H1 (cell line): ENCODE data around the gene PGF. TPM values are rescaled to one million over a fixed set of nuclear protein-coding genes. Genes with fewer than 3 reads are reported as not detected.
A peak's percentile ranks its signal among the peaks of the same experiment; 100 is the strongest.

Experiments
- CTCF ChIA-PET: fragments of 300-600 bp; sonication (Branson Sonifier 250); formaldehyde crosslinking; loops from one replicate; lab custom pipeline; 2021; ENCODE audit not compliant: partially characterized antibody; lab: Charles Lee
- POLR2A ChIA-PET: fragments of 300-600 bp; sonication (Branson Sonifier 250); formaldehyde crosslinking; loops from one replicate; lab custom pipeline; 2021; ENCODE audit warnings: inconsistent platforms; ENCODE audit not compliant: partially characterized antibody; lab: Charles Lee
- DNase-seq, 2 experiments: peaks; one replicate each; pipeline versions ENCODE4 v3.0.0 to v3.0.0-alpha.2; 2010 to 2022; ENCODE audit warnings: low spot score in 2 of 2, low read depth in 1 of 2, mixed read lengths in 1 of 2
- FAIRE-seq: peaks from 2 replicates; lab custom pipeline; 2011; peaks lifted over from hg19 to GRCh38; lab: Jason Lieb, UNC
- H2AFZ ChIP-seq: 2 replicates; pipeline ENCODE4 v1.8.1; 2012; ENCODE audit warnings: low read length, inconsistent platforms
- H2AK5ac ChIP-seq: 2 replicates; pipeline ENCODE4 v1.6.1; 2013; ENCODE audit warnings: low read depth, low read length
- H2BK120ac ChIP-seq: replicated peaks from 2 replicates; pipeline ENCODE3; 2013; ENCODE audit warnings: low read depth, low read length, inconsistent platforms
- H2BK12ac ChIP-seq: 2 replicates; pipeline ENCODE4 v1.6.1; 2013; ENCODE audit warnings: low read depth, low read length
- H2BK15ac ChIP-seq: 2 replicates; pipeline ENCODE4 v1.6.1; 2013; ENCODE audit warnings: low read length
- H2BK20ac ChIP-seq: 2 replicates; pipeline ENCODE4 v1.6.1; 2013; ENCODE audit warnings: low read length
- H2BK5ac ChIP-seq: 2 replicates; pipeline ENCODE4 v1.6.1; 2013; ENCODE audit warnings: low read depth, low read length
- H3K14ac ChIP-seq: 2 replicates; pipeline ENCODE4 v1.6.1; 2013; ENCODE audit warnings: inconsistent platforms; ENCODE audit not compliant: insufficient read length
- H3K18ac ChIP-seq: 2 replicates; pipeline ENCODE4 v1.6.1; 2013; ENCODE audit warnings: low read length; ENCODE audit errors: extremely low read depth
- H3K23ac ChIP-seq: 2 replicates; pipeline ENCODE4 v1.6.1; 2013; ENCODE audit warnings: inconsistent platforms; ENCODE audit not compliant: insufficient read length
- H3K23me2 ChIP-seq: 2 replicates; pipeline ENCODE4 v1.6.1; 2013; ENCODE audit warnings: low read depth, low read length
- H3K27ac ChIP-seq: 2 replicates; pipeline ENCODE4 v1.6.1; 2011; ENCODE audit warnings: low read depth, low read length, inconsistent platforms
- H3K27me3 ChIP-seq, 4 experiments: replicated peaks in 1 of 4; 1 replicate in 1 of 4; 2 replicates in 3 of 4; pipeline versions ENCODE4 v1.6.1 to v1.8.1; 2011 to 2013; ENCODE audit warnings: low read length in 3 of 4, mild to moderate bottlenecking in 3 of 4, inconsistent platforms in 2 of 4, mixed read lengths in 2 of 4, moderate library complexity in 1 of 4; ENCODE audit not compliant: control insufficient read depth in 3 of 4, insufficient read depth in 3 of 4; ENCODE audit errors: extremely low read depth in 1 of 4
- H3K36me3 ChIP-seq, 4 experiments: 2 replicates each; pipeline versions ENCODE4 v1.6.1 to v1.8.1; 2011 to 2013; ENCODE audit warnings: mild to moderate bottlenecking in 4 of 4, low read length in 3 of 4, moderate library complexity in 2 of 4, control low read depth in 1 of 4, inconsistent platforms in 1 of 4; ENCODE audit not compliant: insufficient read depth in 4 of 4, control insufficient read depth in 2 of 4
- H3K4ac ChIP-seq: replicated peaks from 2 replicates; pipeline ENCODE3; 2013; ENCODE audit warnings: low read length, low read depth, mixed read lengths, inconsistent platforms; ENCODE audit not compliant: insufficient read length
- H3K4me1 ChIP-seq, 4 experiments: replicated peaks in 1 of 4; 1 replicate in 1 of 4; 2 replicates in 3 of 4; pipeline versions ENCODE4 v1.6.1 to v1.8.1; 2011 to 2013; ENCODE audit warnings: low read length in 3 of 4, inconsistent platforms in 2 of 4, mixed read lengths in 1 of 4; ENCODE audit not compliant: insufficient read depth in 4 of 4, control insufficient read depth in 3 of 4
- H3K4me2 ChIP-seq, 2 experiments: 2 replicates each; pipeline versions ENCODE4 v1.6.1 to v1.8.1; 2011 to 2013; ENCODE audit warnings: low read depth in 2 of 2, low read length in 2 of 2, control low read depth in 1 of 2, inconsistent platforms in 1 of 2, mild to moderate bottlenecking in 1 of 2; ENCODE audit not compliant: insufficient read depth in 1 of 2
- H3K4me3 ChIP-seq, 4 experiments: fragments of 200-600, 300-600 bp in 1 of 4; sonication (generic), shearing (Covaris generic), sonication (Bioruptor Twin) in 1 of 4; 2 replicates each; pipeline versions ENCODE4 v1.5.1 to v1.8.1; 2011 to 2016; ENCODE audit warnings: low read length in 4 of 4, low read depth in 3 of 4, control low read depth in 2 of 4, inconsistent platforms in 2 of 4, mild to moderate bottlenecking in 2 of 4, mixed read lengths in 1 of 4, moderate library complexity in 1 of 4; ENCODE audit not compliant: insufficient read depth in 2 of 4; ENCODE audit errors: extremely low read depth in 1 of 4
- H3K56ac ChIP-seq: replicated peaks from 2 replicates; pipeline ENCODE3; 2013; ENCODE audit warnings: low read depth, mild to moderate bottlenecking, mixed read lengths, low read length, inconsistent platforms; ENCODE audit not compliant: insufficient read length
- H3K79me1 ChIP-seq: 2 replicates; pipeline ENCODE4 v1.6.1; 2013; ENCODE audit warnings: low read depth, low read length, control low read depth
- H3K79me2 ChIP-seq, 2 experiments: 2 replicates each; pipeline versions ENCODE4 v1.6.1 to v1.8.1; 2012 to 2013; ENCODE audit warnings: low read length in 2 of 2, mild to moderate bottlenecking in 2 of 2, inconsistent platforms in 1 of 2; ENCODE audit not compliant: insufficient read depth in 2 of 2, control insufficient read depth in 1 of 2
- H3K9ac ChIP-seq, 4 experiments: replicated peaks in 1 of 4; 1 replicate in 1 of 4; 2 replicates in 3 of 4; pipeline versions ENCODE4 v1.6.1 to v1.8.1; 2011 to 2013; ENCODE audit warnings: low read depth in 3 of 4, low read length in 3 of 4, control low read depth in 2 of 4, mild to moderate bottlenecking in 2 of 4, moderate library complexity in 2 of 4, inconsistent platforms in 1 of 4; ENCODE audit errors: extremely low read depth in 1 of 4
- H3K9me3 ChIP-seq, 2 experiments: 2 replicates each; pipeline versions ENCODE4 v1.6.1 to v1.8.1; 2012 to 2013; ENCODE audit warnings: mild to moderate bottlenecking in 2 of 2, moderate library complexity in 2 of 2, control low read depth in 1 of 2, inconsistent platforms in 1 of 2, low read depth in 1 of 2, low read length in 1 of 2, mixed read lengths in 1 of 2; ENCODE audit not compliant: insufficient read depth in 2 of 2
- H4K20me1 ChIP-seq, 2 experiments: replicated peaks in 1 of 2; 2 replicates each; pipeline versions ENCODE3 to v1.8.1; 2011 to 2013; ENCODE audit warnings: inconsistent platforms in 2 of 2, low read length in 2 of 2, mild to moderate bottlenecking in 1 of 2; ENCODE audit not compliant: insufficient read depth in 2 of 2, control insufficient read depth in 1 of 2
- H4K5ac ChIP-seq: 2 replicates; pipeline ENCODE4 v1.6.1; 2013; ENCODE audit warnings: low read length, low read depth, mixed read lengths, inconsistent platforms; ENCODE audit not compliant: insufficient read length
- H4K8ac ChIP-seq: 2 replicates; pipeline ENCODE4 v1.8.0; 2013; ENCODE audit warnings: mild to moderate bottlenecking, moderate library complexity, low read length, inconsistent platforms; ENCODE audit not compliant: insufficient read depth; ENCODE audit errors: extremely low read depth
- H4K91ac ChIP-seq: replicated peaks from 2 replicates; pipeline ENCODE3; 2013; ENCODE audit warnings: low read length, mixed read lengths, inconsistent platforms; ENCODE audit not compliant: insufficient read length
- BACH1 ChIP-seq: IDR thresholded peaks from 2 replicates; pipeline ENCODE4 v1.6.1; 2012; ENCODE audit warnings: low read length, improper control_type of control experiment
- FOSL1 ChIP-seq: IDR thresholded peaks from 2 replicates; pipeline ENCODE4 v1.6.1; 2011; ENCODE audit warnings: mild to moderate bottlenecking, low read depth, low read length, moderate library complexity; ENCODE audit not compliant: insufficient read depth
- NANOG ChIP-seq: IDR thresholded peaks from 2 replicates; pipeline ENCODE4 v1.6.1; 2011; ENCODE audit warnings: low read length, low read depth, mild to moderate bottlenecking, inconsistent platforms; ENCODE audit not compliant: insufficient read depth, poor library complexity, severe bottlenecking
- PHF8 ChIP-seq: fragments of 200-600 bp; sonication (generic); conservative IDR thresholded peaks from 2 replicates; pipeline ENCODE4 v1.7.1; 2012; ENCODE audit warnings: low read depth, mild to moderate bottlenecking, inconsistent platforms, low read length, moderate library complexity
- RXRA ChIP-seq: IDR thresholded peaks from 2 replicates; pipeline ENCODE4 v1.6.1; 2011; ENCODE audit warnings: low read depth, mild to moderate bottlenecking, low read length, moderate library complexity; ENCODE audit not compliant: insufficient read depth
- SP1 ChIP-seq: IDR thresholded peaks from 2 replicates; pipeline ENCODE4 v1.6.1; 2011; ENCODE audit warnings: low read depth, low read length
- SP4 ChIP-seq: IDR thresholded peaks from 2 replicates; pipeline ENCODE4 v1.6.1; 2012; ENCODE audit warnings: low read length, inconsistent platforms
- ZNF274 ChIP-seq: IDR thresholded peaks from 2 replicates; pipeline ENCODE4 v1.7.0; 2012; ENCODE audit warnings: low read length, borderline replicate concordance; ENCODE audit errors: extremely low read depth
- WGBS, 2 experiments: shearing (Covaris generic) in 1 of 2; methylation state at CpG; one replicate each; pipeline versions ENCODE4 v1.1.6 to v1.1.7; 2013 to 2015; ENCODE audit warnings: low lambda C conversion rate in 2 of 2, mixed read lengths in 2 of 2, inconsistent platforms in 1 of 2, low coverage in 1 of 2, missing lambda C conversion rate in 1 of 2; ENCODE audit not compliant: insufficient replicate concordance in 2 of 2, insufficient coverage in 1 of 2, insufficient read length in 1 of 2; ENCODE audit errors: extremely low coverage in 1 of 2, missing lambda C conversion rate in 1 of 2; 5-methylcytosine and 5-hydroxymethylcytosine counted together
- polyA plus RNA-seq, 7 experiments: library from polyadenylated mRNA; depleted of rRNA in 3 of 7; stranded (reverse) in 5 of 7; unstranded in 2 of 7; fragments of >200 nt in 5 of 7; fragments of 200-250 nt in 2 of 7; gene quantifications; 1 replicate in 5 of 7; 2 replicates in 1 of 7; 4 replicates in 1 of 7; pipeline versions ENCODE4 v1.2.1 to v1.2.3, GENCODE V29; 2011 to 2013; ENCODE audit warnings: missing spikeins in 2 of 7, mixed read lengths in 2 of 7
- total RNA-seq: library from RNA; stranded (reverse); fragmentation: NEBNext Ultra II Directional; extraction: Animal tissue kit (Norgen Biotek cat#: 25700); gene quantifications from 2 replicates; pipeline ENCODE4 v1.2.1, GENCODE V29; 2021

Gene PGF
- total and polyA plus RNA-seq, 2 of the 8 experiments (the other 6 are each of a cell fraction or from before 2014, with no cell fraction given), result 2.1 to 4.1 TPM

DNA sequence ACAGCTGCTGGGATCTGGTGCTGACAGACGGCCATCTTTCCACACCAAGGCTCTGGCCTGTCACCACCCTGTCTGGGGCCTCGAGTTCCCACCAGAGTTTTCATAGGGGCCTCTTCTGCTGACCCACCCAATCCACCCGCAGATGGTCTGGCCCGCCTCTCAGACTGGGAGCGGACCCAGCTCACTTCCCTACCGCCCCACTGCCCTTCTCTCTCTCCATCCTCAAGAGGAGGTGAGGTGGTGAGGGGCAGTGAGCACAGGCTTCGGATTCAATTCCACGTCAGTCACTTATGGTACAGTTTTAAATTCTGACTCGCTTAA, 20.1 kb downstream of the PGF start:
- Histone ChIP-seq H2BK15ac (no peak overlapping the region), H2BK12ac (no peak overlapping the region), H3K79me1 (no peaks in the 10 kb centered on the region), H3K9ac (no peak overlapping the region), H3K4me3 (no peak overlapping the region), H3K23ac (no peak overlapping the region), H3K4me2 (no peak overlapping the region), H3K27ac (no peak overlapping the region), H2BK5ac (no peak overlapping the region), H3K18ac (no peak overlapping the region), H3K4ac (no peak overlapping the region), H2AFZ (0 out of 2 replicates have a peak overlapping the region, but pooled peaks have one; percentile 34), H2BK20ac (no peak overlapping the region), H4K5ac (no peak overlapping the region), H3K4me1 (peaks cover 0 to 5% (median 0%) of the 10 kb centered on the region in 4 experiments; a peak in 1 of 7 replicates), H3K36me3 (no peaks in the 10 kb centered on the region), H3K14ac (no peak overlapping the region), H3K9me3 (no peaks in the 10 kb centered on the region), H2BK120ac (no peak overlapping the region), H3K27me3 (no peaks in the 10 kb centered on the region), H3K79me2 (no peaks in the 10 kb centered on the region), H2AK5ac (no peak overlapping the region), H4K8ac (peak overlapping the region; percentile 35; the same call in 1 of the 2 replicates), H4K91ac (no peak overlapping the region), H4K20me1 (no peaks in the 10 kb centered on the region), H3K23me2 (no peaks in the 10 kb centered on the region), H3K56ac (no peak overlapping the region)
- ChIA-PET CTCF (interaction anchor here (0.6 to 7.1 kb wide), 8 partner anchors 10 to 154 kb away, joined by 3 to 62 read pairs (median 7); partner anchors contain the start of gene RPS6KL1), POLR2A (interaction anchor here (1.5 kb wide), 1 partner anchor 12 kb away, joined by 12 read pairs; the partner anchor contains the start of gene RPS6KL1)
- FAIRE-seq (no peak), DNase-seq (no peak)
- WGBS, 2 experiments, result 88% methylated on average over 9 of the region's 9 CpGs; no CpG with 5 or more reads in 1 of the 2 experiments
- no peak for TF ChIP-seq NANOG
- TF ChIP-seq SP1, result no peak
- TF ChIP-seq PHF8, result no peak
- TF ChIP-seq BACH1, result no peak
- TF ChIP-seq ZNF274, result no peak
- TF ChIP-seq SP4, result no peak
- TF ChIP-seq RXRA, result no peak
- no peak for TF ChIP-seq FOSL1
